BLaER1 treated with 17β-estradiol and CSF1 and Interleukin-3, amounts not matched to agents 10 nM and 100 nM (cell line): ENCODE data around the gene KTI12.

Experiments used
- H3K27ac ChIP-seq, 11 experiments: shearing (Covaris generic); formaldehyde crosslinking; 2 replicates each; pipeline ENCODE4 v1.8.1; 2022
- H3K27me3 ChIP-seq, 11 experiments: shearing (Covaris generic); formaldehyde crosslinking; 2 replicates each; pipeline ENCODE4 v1.8.1; 2022
- H3K36me3 ChIP-seq, 11 experiments: shearing (Covaris generic); formaldehyde crosslinking; 2 replicates each; pipeline ENCODE4 v1.8.1; 2022
- H3K4me1 ChIP-seq, 10 experiments: shearing (Covaris generic); formaldehyde crosslinking; 2 replicates each; pipeline ENCODE4 v1.8.1; 2022
- H3K4me2 ChIP-seq, 11 experiments: shearing (Covaris generic); formaldehyde crosslinking; 2 replicates each; pipeline ENCODE4 v1.8.1; 2022
- H3K4me3 ChIP-seq, 10 experiments: shearing (Covaris generic); formaldehyde crosslinking; 2 replicates each; pipeline ENCODE4 v1.8.1; 2022
- H3K9ac ChIP-seq, 11 experiments: shearing (Covaris generic); formaldehyde crosslinking; 2 replicates each; pipeline ENCODE4 v1.8.1; 2022
- H3K9me3 ChIP-seq, 11 experiments: shearing (Covaris generic); formaldehyde crosslinking; replicated peaks in 1 of 11; 2 replicates each; pipeline ENCODE4 v1.8.1; 2022
- H4K20me1 ChIP-seq, 11 experiments: shearing (Covaris generic); formaldehyde crosslinking; 2 replicates each; pipeline ENCODE4 v1.8.1; 2022
- Cebpa-rat ChIP-seq, 11 experiments: shearing (Covaris generic); IDR thresholded peaks; 2 replicates each; pipeline ENCODE4 v1.8.1; 2022

KTI12 gene

DNA sequence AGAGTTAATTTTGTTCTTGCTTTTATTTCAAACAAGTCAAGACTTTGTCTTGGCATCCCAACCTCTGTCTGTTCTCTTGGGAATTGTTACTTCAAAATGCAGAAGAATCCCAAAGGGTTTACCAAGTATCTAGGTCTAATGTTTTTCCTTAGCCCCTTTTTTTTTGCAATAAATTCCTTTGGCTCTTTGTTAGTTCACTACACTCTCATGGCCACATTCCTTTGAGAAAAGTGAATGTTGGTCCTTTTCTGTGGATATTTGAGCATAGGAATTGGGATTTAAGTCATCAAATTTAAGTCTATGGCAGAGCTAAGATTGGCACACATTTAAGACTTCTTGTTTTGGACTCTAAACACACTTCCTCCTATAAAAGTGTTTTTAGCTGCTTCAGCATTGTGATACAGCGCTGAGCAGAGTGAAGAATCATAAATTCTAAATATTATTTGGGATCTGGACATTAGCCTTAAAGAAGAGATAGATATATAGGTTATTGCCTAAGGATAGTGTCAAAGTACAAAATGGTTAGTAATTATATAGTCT is 24.3 kb upstream of the KTI12 start:
- Histone ChIP-seq H3K4me1 (peaks cover 38 to 47% (median 43%) of the 10 kb centered on the region in 10 experiments), H3K36me3 (peaks cover 32 to 48% (median 42%) of the 10 kb centered on the region in 11 experiments), H3K4me2 (peak overlapping the region; percentile 73 to 97 (median 91)), H3K9me3 (no peaks in the 10 kb centered on the region), H3K4me3 (peak overlapping the region; percentile 81 to 96 (median 92)), H4K20me1 (peaks cover 28 to 74% (median 54%) of the 10 kb centered on the region in 11 experiments; a peak in 19 of 22 replicates), H3K27ac (peak overlapping the region in 10 of 11 experiments; percentile 94 to 98 (median 98); a peak in 18 of 22 replicates), H3K27me3 (no peaks in the 10 kb centered on the region), H3K9ac (peak overlapping the region in 10 of 11 experiments; percentile 93 to 97 (median 95); a peak in 17 of 22 replicates)
- TF ChIP-seq Cebpa-rat (IDR thresholded peaks at IDR 0.05), result no peak

DNA sequence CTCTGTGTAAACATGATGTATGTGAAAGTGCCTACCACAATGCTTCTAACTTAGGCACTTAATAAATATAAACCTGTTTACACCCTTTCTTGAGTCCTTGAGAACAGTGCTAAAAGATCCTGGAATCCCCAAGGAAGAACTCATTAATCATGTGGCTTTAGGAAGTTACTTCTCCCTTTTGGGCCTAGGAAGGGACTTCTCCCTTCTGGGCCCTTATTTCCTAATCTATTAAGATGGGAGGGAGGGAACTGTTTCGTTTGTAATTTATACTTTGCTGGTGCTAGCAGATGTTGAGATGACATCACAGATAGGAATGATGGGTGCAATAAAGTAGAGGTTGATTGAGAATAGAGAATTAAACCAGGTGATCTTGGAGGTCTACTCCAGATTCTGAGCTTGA is 23.6 kb upstream of the KTI12 start:
- TF ChIP-seq Cebpa-rat (IDR thresholded peaks at IDR 0.05), result no peak

DNA sequence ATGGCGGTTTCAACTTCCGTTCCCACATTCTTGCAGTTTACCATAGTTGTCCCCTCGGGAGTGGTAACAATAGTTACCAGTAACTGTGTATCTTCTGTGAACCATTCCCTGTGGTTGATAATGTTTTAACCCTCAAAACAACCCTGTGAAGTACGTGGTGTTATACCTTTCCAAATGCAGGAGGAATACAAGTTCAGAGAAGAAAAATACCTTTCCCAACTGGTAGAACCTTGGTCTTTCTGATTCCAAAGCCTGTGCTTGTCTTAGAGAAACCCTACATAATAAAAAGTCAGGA is 23.3 kb upstream of the KTI12 start:
- Histone ChIP-seq H3K9me3 (no peaks in the 10 kb centered on the region), H3K27me3 (no peaks in the 10 kb centered on the region), H4K20me1 (peaks cover 25 to 75% (median 57%) of the 10 kb centered on the region in 11 experiments; a peak in 19 of 22 replicates), H3K4me2 (peak overlapping the region; percentile 73 to 97 (median 91)), H3K9ac (peak overlapping the region; percentile 93 to 98 (median 95)), H3K36me3 (peaks cover 34 to 48% (median 42%) of the 10 kb centered on the region in 11 experiments), H3K27ac (peak overlapping the region; percentile 87 to 98 (median 97)), H3K4me1 (peaks cover 44 to 56% (median 51%) of the 10 kb centered on the region in 10 experiments), H3K4me3 (peak overlapping the region; percentile 81 to 96 (median 92))
- TF ChIP-seq Cebpa-rat (IDR thresholded peaks at IDR 0.05), result no peak; a peak in 1 of 22 replicates

More for the DNA sequence above, 23.6 kb upstream of the KTI12 start:
- H3K9me3 ChIP-seq, result no peaks in the 10 kb centered on the region
- no peaks in the 10 kb centered on the region for H3K27me3 ChIP-seq
- H3K4me1 ChIP-seq, result peaks cover 42 to 54% (median 49%) of the 10 kb centered on the region in 10 experiments
- peak overlapping the region; percentile 73 to 97 (median 91) for H3K4me2 ChIP-seq
- peaks cover 32 to 48% (median 41%) of the 10 kb centered on the region in 11 experiments for H3K36me3 ChIP-seq
- H3K27ac ChIP-seq, result peak overlapping the region; percentile 87 to 98 (median 97); a peak in 20 of 22 replicates
- peaks cover 22 to 74% (median 53%) of the 10 kb centered on the region in 11 experiments; a peak in 19 of 22 replicates for H4K20me1 ChIP-seq
- H3K9ac ChIP-seq, result peak overlapping the region; percentile 93 to 98 (median 95)
- H3K4me3 ChIP-seq, result peak overlapping the region; percentile 81 to 96 (median 92)

DNA sequence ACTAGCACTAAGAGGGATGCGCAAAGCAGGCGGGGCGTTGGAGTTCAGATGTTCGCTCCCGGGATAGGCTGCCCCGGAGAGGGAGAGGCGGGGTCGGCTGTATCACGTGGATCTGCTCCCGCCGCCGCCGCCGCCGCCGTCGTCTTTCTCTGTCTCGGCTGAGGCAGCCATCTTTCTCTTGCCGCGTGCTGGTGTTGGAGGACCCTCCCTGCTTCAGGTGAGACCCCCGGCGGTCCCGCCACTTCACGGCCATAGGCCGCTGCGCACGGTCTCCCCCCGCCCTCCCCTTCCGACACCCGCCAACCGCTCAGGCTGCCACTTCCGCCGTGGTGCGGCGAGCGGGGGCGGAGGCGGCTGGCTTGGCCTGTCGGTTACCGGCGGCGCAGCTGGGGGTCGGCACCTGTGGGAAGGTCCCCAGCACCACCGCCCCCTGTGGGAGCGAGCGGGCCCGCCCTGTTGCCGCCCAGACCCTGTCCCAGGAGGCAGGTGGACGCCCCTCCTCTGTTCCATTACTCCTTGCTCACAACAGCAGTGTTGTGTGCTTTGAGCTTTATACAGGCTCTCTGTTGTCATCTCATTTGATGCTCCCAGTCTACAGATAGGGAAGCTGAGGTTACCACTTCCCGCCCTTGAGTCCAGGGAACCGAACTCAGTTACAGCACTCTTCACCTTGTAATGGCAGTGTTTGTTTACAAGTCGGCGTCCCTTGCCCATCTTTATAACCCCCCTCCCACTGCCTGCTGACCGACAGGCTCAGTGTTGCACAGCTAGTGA is 22.7 kb upstream of the KTI12 start, which contains the start of gene BTF3L4:
Gene BTF3L4 (plus strand): TSS at position 133 of the 774 bp plus-strand sequence. CDS start 3,553 bp downstream, outside the sequence.
- peak within 1 kb of the TSS; percentile 73 to 99 (median 93) for H3K4me2 ChIP-seq
- H4K20me1 ChIP-seq, result peaks cover 24 to 75% (median 57%) of the 10 kb centered on the region in 11 experiments; a peak in 19 of 22 replicates
- peak within 1 kb of the TSS; percentile 93 to 98 (median 95) for H3K9ac ChIP-seq
- no peaks in the 10 kb centered on the region for H3K9me3 ChIP-seq
- H3K27me3 ChIP-seq, result no peaks in the 10 kb centered on the region
- H3K36me3 ChIP-seq, result peaks cover 34 to 48% (median 42%) of the 10 kb centered on the region in 11 experiments
- TF ChIP-seq Cebpa-rat (IDR thresholded peaks at IDR 0.05), result peak in 4 of 11 experiments; percentile 11 to 88 (median 72); a peak in 4 of 22 replicates
- H3K4me1 ChIP-seq, result peaks cover 44 to 56% (median 51%) of the 10 kb centered on the region in 10 experiments
- peak within 1 kb of the TSS; percentile 87 to 98 (median 97) for H3K27ac ChIP-seq
- H3K4me3 ChIP-seq, result peak within 1 kb of the TSS; percentile 81 to 96 (median 92)

GRCh38 chr1:52055866-52056162 is 22.2 kb upstream of the KTI12 start:
- Histone ChIP-seq H3K4me3 (peak overlapping the region; percentile 81 to 96 (median 92)), H3K36me3 (peaks cover 33 to 48% (median 42%) of the 10 kb centered on the region in 11 experiments), H3K4me2 (peak overlapping the region; percentile 73 to 99 (median 93)), H4K20me1 (peaks cover 21 to 79% (median 55%) of the 10 kb centered on the region in 11 experiments; a peak in 19 of 22 replicates), H3K27ac (peak overlapping the region; percentile 87 to 98 (median 97)), H3K9me3 (no peaks in the 10 kb centered on the region), H3K4me1 (peaks cover 44 to 56% (median 51%) of the 10 kb centered on the region in 10 experiments), H3K9ac (peak overlapping the region; percentile 93 to 98 (median 95)), H3K27me3 (no peaks in the 10 kb centered on the region)
- TF ChIP-seq Cebpa-rat (IDR thresholded peaks at IDR 0.05), result peak in 1 of 11 experiments; percentile 4; a peak in 3 of 22 replicates

DNA sequence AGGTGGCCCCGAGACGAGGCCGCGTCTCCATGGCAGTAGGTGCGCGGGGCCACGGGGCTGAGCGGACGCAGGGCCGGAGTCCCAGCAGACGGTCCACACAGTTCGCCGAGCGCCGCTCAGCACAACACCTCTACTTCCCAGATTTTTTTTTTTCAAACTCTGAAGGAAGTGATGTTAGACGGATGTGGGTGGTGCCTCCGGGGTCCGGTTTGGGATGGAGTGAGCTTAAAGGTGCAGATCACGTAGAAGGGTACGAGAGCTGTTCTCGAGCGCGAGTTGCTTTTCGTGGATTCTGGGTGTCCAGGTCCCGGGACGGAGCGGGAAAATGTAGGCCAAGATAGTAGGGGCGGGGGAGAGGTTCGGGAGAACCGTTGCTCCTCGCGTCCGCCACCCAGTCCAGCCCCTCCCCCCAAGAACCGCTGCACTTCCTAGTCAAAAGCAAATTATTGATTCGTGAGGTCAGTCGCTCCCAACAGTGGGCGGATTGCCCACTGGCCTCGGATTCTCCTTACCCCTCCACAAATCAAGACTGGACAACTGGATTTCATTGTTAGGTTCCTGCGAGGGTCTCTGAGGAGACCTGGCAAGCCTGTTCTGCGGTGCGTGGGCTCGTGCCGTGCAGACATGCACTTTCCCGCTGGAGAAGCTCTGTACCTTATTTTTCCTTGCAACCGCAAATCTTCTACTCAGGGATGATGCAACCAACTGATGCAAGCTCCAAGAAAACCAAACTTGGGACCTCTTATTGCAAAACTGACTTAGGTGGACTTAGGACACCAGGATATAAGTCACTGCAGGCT is 21.7 kb upstream of the KTI12 start, which contains the start of gene TXNDC12:
Gene TXNDC12 (minus strand): TSS at position 126 of the 800 bp plus-strand sequence. CDS start 95 bp downstream, at position 31.
- H4K20me1 ChIP-seq, result peaks cover 21 to 79% (median 51%) of the 10 kb centered on the region in 11 experiments; a peak in 19 of 22 replicates
- H3K27ac ChIP-seq, result peak within 1 kb of the TSS; percentile 87 to 98 (median 97)
- peak within 1 kb of the TSS; percentile 73 to 99 (median 95) for H3K4me2 ChIP-seq
- peak within 1 kb of the TSS; percentile 81 to 96 (median 92) for H3K4me3 ChIP-seq
- TF ChIP-seq Cebpa-rat (IDR thresholded peaks at IDR 0.05), result peak in 9 of 11 experiments; percentile 17 to 89 (median 60); a peak in 14 of 22 replicates
- peaks cover 29 to 47% (median 42%) of the 10 kb centered on the region in 11 experiments for H3K36me3 ChIP-seq
- no peaks in the 10 kb centered on the region for H3K27me3 ChIP-seq
- H3K9ac ChIP-seq, result peak within 1 kb of the TSS; percentile 93 to 98 (median 95)
- H3K9me3 ChIP-seq, result no peaks in the 10 kb centered on the region
- peaks cover 44 to 56% (median 51%) of the 10 kb centered on the region in 10 experiments for H3K4me1 ChIP-seq

DNA sequence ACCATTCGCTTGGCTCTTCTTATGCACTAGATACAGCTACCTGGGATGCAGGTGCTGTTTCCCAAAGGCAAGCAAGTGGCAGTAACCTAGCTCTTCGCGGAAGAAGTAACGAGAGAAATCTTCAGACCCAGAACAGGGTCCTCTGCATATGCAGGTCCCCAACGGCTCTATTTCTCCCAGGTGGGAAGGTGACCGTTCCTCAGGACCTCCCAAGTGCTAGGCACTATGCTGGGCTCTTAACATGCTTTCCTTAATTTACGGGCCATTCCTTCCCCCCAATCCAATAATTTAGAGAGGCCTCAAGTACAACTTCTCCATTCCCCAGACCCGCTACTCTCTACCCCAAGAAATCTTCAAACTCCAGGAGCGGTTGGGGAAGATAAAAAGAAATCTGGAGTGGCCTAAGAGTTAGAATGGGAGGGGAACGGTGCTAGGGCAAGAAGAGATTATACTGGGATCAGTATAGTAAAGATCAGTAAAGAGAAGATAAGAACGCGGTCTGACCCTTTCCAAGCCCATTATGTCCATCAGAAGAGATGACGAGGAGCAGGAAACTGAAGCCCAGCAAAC is 21.0 kb upstream of the KTI12 start:
- Histone ChIP-seq H4K20me1 (peaks cover 21 to 79% (median 49%) of the 10 kb centered on the region in 11 experiments; a peak in 19 of 22 replicates), H3K4me3 (peak overlapping the region; percentile 81 to 96 (median 92)), H3K27me3 (no peaks in the 10 kb centered on the region), H3K9me3 (no peaks in the 10 kb centered on the region), H3K27ac (peak overlapping the region; percentile 71 to 98 (median 97); a peak in 21 of 22 replicates), H3K4me2 (peak overlapping the region; percentile 73 to 99 (median 95)), H3K36me3 (peaks cover 22 to 47% (median 39%) of the 10 kb centered on the region in 11 experiments; a peak in 21 of 22 replicates), H3K4me1 (peaks cover 44 to 54% (median 50%) of the 10 kb centered on the region in 10 experiments), H3K9ac (peak overlapping the region; percentile 86 to 98 (median 95))
- no peak for TF ChIP-seq Cebpa-rat (IDR thresholded peaks at IDR 0.05)
